Epithelial cell of esophagus (primary cell): ENCODE results near the gene EPHA1.
"Not testable (repeated sequence)": the region's sequence is repeated elsewhere in the genome, so short reads cannot be mapped to it uniquely, and the experiment has no call there.

ENCODE experiments used
- DNase-seq: peaks from one replicate; pipeline ENCODE4 v3.0.0; 2010; ENCODE audit warnings: low read depth
- H3K4me3 ChIP-seq: 2 replicates; pipeline ENCODE4 v1.5.1; 2011; ENCODE audit warnings: mild to moderate bottlenecking, low read length, control low read depth
- CTCF ChIP-seq: IDR thresholded peaks from 2 replicates; pipeline ENCODE4 v1.5.1; 2011; ENCODE audit warnings: low read depth, mild to moderate bottlenecking, low read length, control low read depth, inconsistent platforms; ENCODE audit not compliant: insufficient read depth; ENCODE audit errors: missing control alignments

The EPHA1 gene

DNA sequence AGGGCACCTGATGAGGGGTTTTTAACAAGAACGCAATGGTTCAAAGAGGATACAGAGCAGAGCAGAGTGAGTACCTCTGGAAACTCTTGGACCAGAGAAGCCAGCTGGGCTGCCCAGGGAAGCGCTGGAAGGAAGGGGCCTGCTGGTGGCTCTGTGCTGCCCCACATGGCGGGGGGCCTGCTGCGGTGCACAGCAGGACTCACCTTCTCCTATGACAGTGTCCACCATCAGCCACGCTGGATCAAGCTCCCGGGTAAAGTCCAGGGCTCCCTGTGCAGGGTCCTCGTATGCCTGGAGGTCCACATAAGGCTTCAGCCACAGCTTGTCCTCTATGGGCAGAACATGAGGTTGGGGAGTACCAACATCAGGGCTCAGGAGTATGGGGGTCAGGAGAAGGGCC, 12.5 kb downstream of the EPHA1 start:
- no peak for TF ChIP-seq CTCF
- H3K4me3 ChIP-seq, result no peak overlapping the region
- DNase-seq, result no peak

- no peak for TF ChIP-seq CTCF
- H3K4me3 ChIP-seq, result no peak overlapping the region
- DNase-seq, result no peak
These were observed 13.2 kb downstream of the EPHA1 start for GRCh38 chr7:143395187-143396149.

GRCh38 chr7:143394777-143395176, 13.9 kb downstream of the EPHA1 start:
- DNase-seq, result no peak
- no peak overlapping the region for H3K4me3 ChIP-seq
- TF ChIP-seq CTCF, result no peak

- H3K4me3 ChIP-seq, result no peak overlapping the region
- DNase-seq, result no peak
- TF ChIP-seq CTCF, result no peak
These were observed 14.6 kb downstream of the EPHA1 start for GRCh38 chr7:143394068-143394467.

GRCh38 chr7:143393267-143394041, 15.2 kb downstream of the EPHA1 start:
- no peak for TF ChIP-seq CTCF
- DNase-seq, result no peak

GRCh38 chr7:143392875-143393266, 15.8 kb downstream of the EPHA1 start:
- no peak for DNase-seq
- H3K4me3 ChIP-seq, result no peak overlapping the region
- no peak for TF ChIP-seq CTCF

More at GRCh38 chr7:143393267-143394041, 15.2 kb downstream of the EPHA1 start:
- no peak overlapping the region for H3K4me3 ChIP-seq

- not testable (repeated sequence) for H3K4me3 ChIP-seq, DNase-seq
These were observed 16.2 kb downstream of the EPHA1 start for GRCh38 chr7:143392427-143392826.
